Islet of Langerhans (tissue), 1 donor: Measurements from ENCODE around the gene THRA.
"Not testable (repeated sequence)": the region's sequence is repeated elsewhere in the genome, so short reads cannot be mapped to it uniquely, and the experiment has no call there.

ENCODE experiments used
- FAIRE-seq: peaks from one replicate; lab custom pipeline; 2011; peaks lifted over from hg19 to GRCh38; lab: Jason Lieb, UNC

Gene THRA

GRCh38 chr17:40113110-40113906 is 50.5 kb downstream of the THRA start:
- peak; percentile 30 for FAIRE-seq

- FAIRE-seq, result no peak
These were observed 51.1 kb downstream of the THRA start for GRCh38 chr17:40113907-40114245.

- no peak for FAIRE-seq
These were observed 52.3 kb downstream of the THRA start for GRCh38 chr17:40115101-40115436.

GRCh38 chr17:40121181-40122135 is 58.7 kb downstream of the THRA start, which contains the start of gene MSL1:
Gene MSL1, plus strand, starts transcription at chr17:40121971. Its CDS starts 642 bp downstream, at chr17:40122613.
- no peak for FAIRE-seq

GRCh38 chr17:40122136-40122998 is 59.6 kb downstream of the THRA start:
- FAIRE-seq, result no peak

GRCh38 chr17:40122999-40123810 is 60.4 kb downstream of the THRA start:
- FAIRE-seq, result no peak

- FAIRE-seq, result no peak
These were observed 61.0 kb downstream of the THRA start for GRCh38 chr17:40123811-40124114.

- no peak for FAIRE-seq
These were observed 61.7 kb downstream of the THRA start for GRCh38 chr17:40124279-40125141.

GRCh38 chr17:40129498-40129897 is 66.7 kb downstream of the THRA start:
- no peak for FAIRE-seq

GRCh38 chr17:40130352-40131042 is 67.7 kb downstream of the THRA start:
- FAIRE-seq, result no peak

- no peak for FAIRE-seq
These were observed 71.4 kb downstream of the THRA start for GRCh38 chr17:40134184-40134583.

GRCh38 chr17:40135817-40136216 is 73.1 kb downstream of the THRA start:
- FAIRE-seq, result no peak

GRCh38 chr17:40139566-40140058 is 76.8 kb downstream of the THRA start:
- no peak for FAIRE-seq

- not testable (repeated sequence) for FAIRE-seq
These were observed 80.4 kb downstream of the THRA start for GRCh38 chr17:40143166-40143565.
